D341Med (cell line): ENCODE measurements around the gene FARSA.
A peak's percentile ranks its signal among the peaks of the same experiment; 100 is the strongest.
"Not testable (repeated sequence)": the region's sequence is repeated elsewhere in the genome, so short reads cannot be mapped to it uniquely, and the experiment has no call there.

Experiments
- DNase-seq: peaks from one replicate; pipeline ENCODE4 v3.0.0; 2012; ENCODE audit warnings: low spot score

Gene FARSA

DNA sequence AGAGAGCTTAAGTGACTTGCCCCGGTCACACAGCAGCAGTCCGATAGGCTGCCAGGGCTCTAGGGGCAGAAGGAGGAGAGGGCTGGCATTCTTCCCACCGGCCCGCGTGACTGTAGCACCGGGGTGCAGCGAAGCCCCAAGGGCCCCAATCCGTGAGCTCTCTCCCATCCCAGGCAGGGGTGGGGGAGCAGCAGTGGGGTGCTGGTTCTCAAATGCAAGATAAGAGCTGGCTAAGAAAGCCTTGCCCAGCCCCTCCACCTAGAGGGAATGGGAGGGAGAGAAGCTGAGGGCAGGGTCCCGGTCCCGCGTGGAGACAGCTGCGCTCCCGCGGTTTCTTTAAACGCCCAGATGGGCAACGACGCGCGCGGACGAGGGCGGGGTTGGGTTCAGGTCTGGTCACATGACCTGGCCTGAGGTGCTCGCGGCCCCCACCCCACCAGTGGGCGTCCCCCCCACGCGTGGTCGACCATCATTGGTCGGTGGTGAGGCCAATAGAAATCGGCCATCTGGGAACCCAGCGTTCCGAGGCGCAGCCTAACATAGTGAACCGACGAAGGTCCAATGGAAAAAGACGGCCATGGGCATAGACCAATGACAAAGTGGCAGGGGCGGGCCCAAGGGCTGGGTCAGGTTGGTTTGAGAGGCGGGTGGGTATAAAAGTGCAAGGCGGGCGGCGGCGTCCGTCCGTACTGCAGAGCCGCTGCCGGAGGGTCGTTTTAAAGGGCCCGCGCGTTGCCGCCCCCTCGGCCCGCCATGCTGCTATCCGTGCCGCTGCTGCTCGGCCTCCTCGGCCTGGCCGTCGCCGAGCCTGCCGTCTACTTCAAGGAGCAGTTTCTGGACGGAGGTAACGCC, 4.6 kb upstream of the FARSA start, which contains the start of gene CALR:
CALR (plus strand) TSS at position 683 of the 852 bp plus-strand sequence; CDS start at position 754, 71 bp downstream.
- DNase-seq = peak; percentile 94

DNA sequence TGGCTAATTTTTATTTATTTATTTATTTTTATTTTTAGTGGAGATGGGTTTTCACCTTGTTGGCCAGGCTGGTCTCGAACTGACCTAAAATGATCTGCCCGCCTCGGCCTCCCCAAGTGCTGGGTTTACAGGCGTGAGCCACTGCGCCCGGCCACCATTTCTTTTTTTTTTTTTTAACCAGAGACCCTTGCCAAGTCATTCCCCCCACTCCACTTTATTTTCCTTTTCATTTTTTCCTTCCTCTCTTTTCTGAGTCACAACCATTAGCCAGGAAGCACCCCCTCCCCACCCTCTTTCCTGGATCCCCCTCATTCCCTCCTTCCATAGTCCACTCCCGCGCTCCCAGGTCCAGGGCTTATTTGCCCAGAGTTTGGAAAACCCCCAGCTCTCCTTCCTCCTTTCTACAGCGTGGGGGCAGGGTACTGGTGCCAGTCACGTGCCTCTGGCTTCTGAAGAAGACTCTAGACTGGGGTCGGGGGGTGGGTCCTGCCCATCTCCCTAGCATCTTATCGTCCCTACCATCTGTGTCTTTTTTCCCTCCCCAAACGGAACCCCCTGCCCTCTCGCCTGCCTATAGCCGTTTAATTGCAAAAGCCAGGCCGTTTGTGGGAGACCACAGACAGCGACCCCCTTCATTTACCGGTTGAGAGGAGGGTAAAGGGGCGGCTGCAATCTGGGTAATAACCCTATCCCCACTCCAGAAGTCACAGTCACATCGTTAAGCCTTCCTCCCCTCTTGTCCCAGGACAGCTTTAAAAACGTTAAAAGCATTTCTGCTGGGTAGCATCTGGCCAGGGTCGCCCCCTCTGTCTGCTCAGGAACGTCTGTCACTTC, 3.8 kb upstream of the FARSA start:
- peak; percentile 70 for DNase-seq

- DNase-seq = no peak
Observed at GRCh38 chr19:12936582-12936981, 3.1 kb upstream of the FARSA start.

GRCh38 chr19:12935071-12935470, 1.6 kb upstream of the FARSA start:
- no peak for DNase-seq

DNA sequence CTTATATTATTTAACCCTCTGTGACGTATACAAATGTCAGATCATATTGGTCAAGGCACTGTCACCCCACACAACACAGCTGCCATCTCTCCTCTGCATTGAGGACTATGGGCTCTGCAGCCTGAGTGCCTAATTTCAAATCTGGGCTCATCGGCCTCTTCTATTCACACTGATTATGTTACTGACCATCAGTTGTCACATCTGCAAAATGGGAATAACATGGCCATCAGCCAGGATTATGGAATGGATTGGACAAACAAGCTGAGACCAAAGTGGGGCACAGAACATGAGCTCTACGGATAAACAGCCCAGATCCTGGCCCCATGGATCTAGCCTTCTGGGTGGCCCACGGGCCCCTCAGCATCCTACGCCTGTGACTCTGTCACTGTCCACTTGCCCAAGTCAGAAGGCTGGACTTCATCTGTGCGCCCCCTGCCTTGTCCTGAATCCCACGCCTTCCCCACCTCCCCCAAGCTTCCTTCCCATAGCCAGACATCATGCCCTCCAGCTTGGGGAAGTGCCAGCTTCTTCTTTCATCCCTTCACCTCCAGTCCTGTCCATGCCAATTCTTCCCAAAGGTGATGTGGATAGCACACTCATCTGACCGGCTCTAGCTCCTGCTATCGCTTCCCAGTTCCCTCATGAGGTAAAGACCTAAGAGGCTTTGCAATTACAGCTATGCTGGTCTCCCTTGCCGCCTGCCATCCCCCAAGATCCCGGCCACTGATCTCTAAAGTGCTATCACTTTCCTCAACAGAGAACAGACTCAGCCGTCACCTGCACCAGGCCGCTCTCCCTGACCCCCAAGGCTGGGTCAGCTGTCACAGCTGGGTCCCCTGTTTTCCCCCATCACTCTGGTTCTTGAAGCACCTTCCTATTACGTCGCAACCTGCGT, 872 bp downstream of the FARSA start:
- no peak for DNase-seq

GRCh38 chr19:12930002-12930645, 3.4 kb downstream of the FARSA start:
- DNase-seq = no peak

- DNase-seq = no peak
Observed at GRCh38 chr19:12924621-12925310, 8.7 kb downstream of the FARSA start.

DNA sequence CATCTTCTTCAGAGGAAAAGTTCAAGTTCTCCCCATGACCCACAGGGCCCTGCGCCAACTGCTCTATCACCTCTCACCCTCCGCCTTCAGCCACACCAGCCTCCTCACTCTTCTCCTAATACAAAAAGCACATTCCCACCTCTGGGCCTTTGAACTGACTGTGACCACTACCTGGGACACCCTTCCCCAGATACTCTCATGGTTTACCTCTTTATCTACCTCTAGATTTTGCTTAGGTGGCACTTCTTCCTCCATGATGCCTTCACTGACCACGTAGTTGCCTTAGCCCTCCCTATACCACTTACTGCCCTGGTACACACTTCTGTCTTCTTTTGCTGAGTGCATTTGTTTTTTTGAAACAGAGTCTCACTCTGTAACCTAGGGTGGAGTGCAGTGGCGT, 10.6 kb downstream of the FARSA start:
- DNase-seq = no peak

DNA sequence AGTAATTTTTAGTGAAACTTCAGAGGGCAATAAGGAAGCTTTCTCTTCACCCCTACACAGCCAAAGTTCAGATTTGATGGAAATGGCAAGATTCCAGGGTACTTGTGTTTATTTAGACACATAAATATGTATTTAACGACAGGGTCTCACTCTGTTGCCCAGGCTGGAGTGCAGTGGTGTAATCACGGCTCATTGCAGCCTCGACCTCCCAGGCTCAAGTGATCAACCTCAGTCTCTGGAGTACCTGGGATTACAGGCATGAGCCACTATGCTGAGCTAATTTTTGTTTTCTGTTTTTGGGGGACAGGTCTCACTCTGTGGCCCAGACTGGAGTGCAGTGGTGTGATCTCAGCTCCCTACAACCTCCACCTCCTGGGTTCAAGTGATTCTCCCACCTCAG, 12.5 kb downstream of the FARSA start:
- DNase-seq = no peak

GRCh38 chr19:12918253-12918652, 15.3 kb downstream of the FARSA start:
- DNase-seq = no peak

DNA sequence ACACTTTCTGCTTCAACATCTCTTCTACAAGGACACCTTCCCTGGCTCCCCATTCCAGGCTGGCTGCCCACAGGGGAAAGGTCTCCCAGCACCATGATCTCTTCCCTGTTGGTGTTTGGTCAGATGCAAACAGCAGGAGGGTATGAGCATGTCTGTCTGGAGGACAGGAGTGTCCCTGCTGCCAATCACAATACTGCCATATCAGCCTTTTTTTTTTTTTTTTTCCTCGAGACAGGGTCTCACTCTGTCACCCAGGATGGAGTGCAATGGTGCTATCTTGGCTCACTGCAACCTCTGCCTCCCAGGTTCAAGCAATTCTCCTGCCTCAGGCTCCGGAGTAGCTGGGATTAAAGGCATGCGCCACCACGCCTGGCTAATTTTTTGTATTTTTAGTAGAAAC, 17.7 kb downstream of the FARSA start:
- DNase-seq = not testable (repeated sequence)

GRCh38 chr19:12913851-12914690, 19.4 kb downstream of the FARSA start:
- DNase-seq = no peak

DNA sequence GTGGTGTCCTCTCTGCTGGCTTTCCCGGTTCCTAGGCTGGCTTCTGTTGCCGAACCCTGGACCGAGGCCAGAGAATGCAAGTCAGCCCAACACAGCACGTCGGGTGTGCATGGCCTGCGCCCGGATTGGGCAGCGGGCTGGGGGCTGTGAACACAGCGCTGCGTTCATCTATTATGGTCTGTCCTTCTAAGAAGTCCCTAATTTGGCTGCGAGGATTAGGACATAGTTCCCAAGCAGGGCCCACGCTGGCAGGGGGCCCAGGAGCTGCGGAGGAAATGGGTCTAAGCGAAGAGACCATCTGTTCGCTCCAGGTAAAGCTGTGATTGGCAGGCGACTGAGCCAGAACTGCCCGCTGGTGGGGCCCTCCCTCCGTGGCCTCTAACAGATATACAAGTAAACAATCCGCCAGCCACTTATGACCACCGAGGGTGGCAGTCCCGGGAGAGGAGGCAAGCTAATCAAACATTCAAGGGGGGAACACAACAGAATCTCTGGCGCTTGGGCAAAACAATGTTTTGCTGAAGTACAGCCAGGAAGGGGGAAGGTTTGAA, 20.4 kb downstream of the FARSA start:
- DNase-seq = peak; percentile 94

DNA sequence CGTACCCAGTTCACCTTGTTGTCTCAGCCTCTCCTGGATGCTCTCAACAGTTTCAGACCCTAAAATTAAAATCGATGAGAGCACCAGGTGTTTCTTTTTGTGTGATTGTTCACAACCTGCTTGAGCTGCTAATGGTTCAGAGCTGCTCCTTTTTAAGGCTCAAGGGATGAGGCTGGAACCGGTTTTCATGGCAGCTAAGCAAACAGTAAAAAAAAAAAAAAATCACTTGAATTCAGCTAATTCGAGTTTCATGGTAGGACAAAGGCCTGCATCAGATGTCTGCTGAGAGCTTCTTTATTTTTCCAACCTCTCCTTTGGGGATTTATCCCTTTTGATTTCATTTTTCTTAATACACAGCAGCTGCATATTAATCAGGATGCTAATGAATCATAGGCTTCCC, 20.9 kb downstream of the FARSA start:
- DNase-seq = no peak

- no peak for DNase-seq
Observed at GRCh38 chr19:12907166-12907565, 26.3 kb downstream of the FARSA start.

GRCh38 chr19:12899891-12900518, 33.5 kb downstream of the FARSA start:
- no peak for DNase-seq

DNA sequence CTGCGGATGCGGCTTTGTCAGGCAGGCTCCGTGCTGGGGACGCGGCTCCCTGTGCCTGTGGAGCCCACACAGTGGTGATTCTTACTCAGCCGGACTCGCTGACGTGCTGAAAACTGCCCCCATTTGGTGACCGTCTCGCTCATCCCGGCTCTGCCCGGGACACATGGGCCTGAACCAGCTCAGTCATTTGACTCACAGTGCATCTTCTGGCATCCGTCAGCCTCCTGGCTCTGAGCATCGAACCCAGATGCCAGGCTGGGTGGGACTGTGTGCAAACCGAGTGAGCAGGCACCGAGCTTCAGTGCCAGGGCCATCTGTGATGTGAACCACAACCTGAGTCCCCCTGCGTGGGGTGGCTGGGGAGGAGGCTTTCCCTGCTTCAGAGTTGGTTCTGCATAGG, 37.1 kb downstream of the FARSA start:
- no peak for DNase-seq

DNA sequence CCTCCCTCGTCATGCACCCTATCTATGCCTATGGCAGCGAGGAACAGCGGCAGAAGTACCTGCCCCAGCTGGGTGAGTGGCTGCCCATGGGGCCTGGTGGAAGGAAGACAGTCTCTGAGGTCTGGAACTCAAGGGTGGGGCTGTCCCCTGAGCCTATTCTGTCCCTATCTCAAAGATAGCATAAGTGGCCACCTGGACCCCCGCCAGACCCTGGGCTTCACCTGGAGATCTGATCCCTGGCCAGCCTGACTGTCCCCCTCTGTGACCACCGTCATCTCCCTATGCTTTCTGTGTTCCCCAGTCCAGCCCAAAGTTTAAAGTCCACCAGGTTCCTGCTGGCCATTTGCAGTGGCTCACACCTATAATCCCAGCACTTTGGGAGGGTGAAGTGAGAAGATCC, 39.9 kb downstream of the FARSA start:
- DNase-seq = no peak

- no peak for DNase-seq
Observed at GRCh38 chr19:12891553-12892021, 41.9 kb downstream of the FARSA start.
